Retinal pigment epithelial cell (primary cell): ENCODE results near the gene POFUT2.

Source experiments
- DNase-seq: peaks from one replicate; pipeline ENCODE4 v3.0.0-alpha.2; 2010; ENCODE audit warnings: low read depth
- H3K4me3 ChIP-seq: 2 replicates; pipeline ENCODE4 v1.5.1; 2011; ENCODE audit warnings: mild to moderate bottlenecking, low read length, control low read depth, moderate library complexity
- TF ChIP-seq, protein P1 (sequence below): conservative IDR thresholded peaks from 2 replicates; pipeline ENCODE4 v1.5.1; 2011; ENCODE audit warnings: low read depth, low read length, control low read depth, inconsistent platforms

POFUT2 gene

GRCh38 chr21:45267390-45267760 lies 20.3 kb downstream of the POFUT2 start:
- DNase-seq: no peak
- H3K4me3 ChIP-seq: no peak overlapping the region
- TF ChIP-seq, protein P1, sequence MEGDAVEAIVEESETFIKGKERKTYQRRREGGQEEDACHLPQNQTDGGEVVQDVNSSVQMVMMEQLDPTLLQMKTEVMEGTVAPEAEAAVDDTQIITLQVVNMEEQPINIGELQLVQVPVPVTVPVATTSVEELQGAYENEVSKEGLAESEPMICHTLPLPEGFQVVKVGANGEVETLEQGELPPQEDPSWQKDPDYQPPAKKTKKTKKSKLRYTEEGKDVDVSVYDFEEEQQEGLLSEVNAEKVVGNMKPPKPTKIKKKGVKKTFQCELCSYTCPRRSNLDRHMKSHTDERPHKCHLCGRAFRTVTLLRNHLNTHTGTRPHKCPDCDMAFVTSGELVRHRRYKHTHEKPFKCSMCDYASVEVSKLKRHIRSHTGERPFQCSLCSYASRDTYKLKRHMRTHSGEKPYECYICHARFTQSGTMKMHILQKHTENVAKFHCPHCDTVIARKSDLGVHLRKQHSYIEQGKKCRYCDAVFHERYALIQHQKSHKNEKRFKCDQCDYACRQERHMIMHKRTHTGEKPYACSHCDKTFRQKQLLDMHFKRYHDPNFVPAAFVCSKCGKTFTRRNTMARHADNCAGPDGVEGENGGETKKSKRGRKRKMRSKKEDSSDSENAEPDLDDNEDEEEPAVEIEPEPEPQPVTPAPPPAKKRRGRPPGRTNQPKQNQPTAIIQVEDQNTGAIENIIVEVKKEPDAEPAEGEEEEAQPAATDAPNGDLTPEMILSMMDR: no peak

GRCh38 chr21:45266518-45267389 lies 20.9 kb downstream of the POFUT2 start:
- no peak overlapping the region for H3K4me3 ChIP-seq
- TF ChIP-seq, protein P1: no peak
- no peak for DNase-seq

DNA sequence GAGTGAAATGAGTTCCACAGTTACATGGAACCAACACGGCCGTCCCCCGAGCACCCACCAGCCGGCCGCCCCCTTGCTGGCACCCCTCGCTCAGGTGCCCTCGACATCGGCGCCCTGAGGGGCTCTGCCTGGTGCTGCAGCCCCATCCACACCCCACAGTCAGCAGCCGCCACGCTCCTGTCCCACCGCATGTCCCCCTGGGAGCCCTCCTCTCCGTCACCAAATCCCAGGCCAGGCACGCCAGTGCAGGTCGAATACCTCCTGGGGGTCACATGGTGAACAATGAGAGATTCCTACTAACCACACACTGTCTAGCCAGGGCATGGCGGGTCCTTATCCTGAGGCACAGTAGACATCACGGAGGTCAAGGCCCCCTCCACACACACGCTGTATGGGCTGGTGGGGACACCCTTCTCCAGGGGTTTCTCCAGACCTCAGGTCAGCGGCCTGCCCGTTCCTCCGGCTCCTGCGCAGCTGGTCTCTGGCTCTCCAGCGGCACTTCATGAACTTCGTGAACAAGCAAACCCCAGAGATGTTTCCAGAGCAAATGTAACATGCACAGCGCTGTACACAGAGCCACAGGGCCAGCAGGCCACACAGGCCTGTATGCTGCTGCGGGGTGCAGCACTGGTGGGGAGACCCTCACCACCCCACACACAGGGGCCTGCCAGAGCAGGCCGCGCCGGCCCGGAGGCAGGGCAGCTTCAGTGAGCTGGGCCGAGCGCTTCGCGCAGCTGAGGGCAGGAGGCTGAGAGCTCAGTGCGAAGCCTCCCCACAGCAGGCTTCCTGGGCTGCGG lies 21.8 kb downstream of the POFUT2 start:
- TF ChIP-seq, protein P1: no peak
- H3K4me3 ChIP-seq: no peak overlapping the region
- DNase-seq: no peak

DNA sequence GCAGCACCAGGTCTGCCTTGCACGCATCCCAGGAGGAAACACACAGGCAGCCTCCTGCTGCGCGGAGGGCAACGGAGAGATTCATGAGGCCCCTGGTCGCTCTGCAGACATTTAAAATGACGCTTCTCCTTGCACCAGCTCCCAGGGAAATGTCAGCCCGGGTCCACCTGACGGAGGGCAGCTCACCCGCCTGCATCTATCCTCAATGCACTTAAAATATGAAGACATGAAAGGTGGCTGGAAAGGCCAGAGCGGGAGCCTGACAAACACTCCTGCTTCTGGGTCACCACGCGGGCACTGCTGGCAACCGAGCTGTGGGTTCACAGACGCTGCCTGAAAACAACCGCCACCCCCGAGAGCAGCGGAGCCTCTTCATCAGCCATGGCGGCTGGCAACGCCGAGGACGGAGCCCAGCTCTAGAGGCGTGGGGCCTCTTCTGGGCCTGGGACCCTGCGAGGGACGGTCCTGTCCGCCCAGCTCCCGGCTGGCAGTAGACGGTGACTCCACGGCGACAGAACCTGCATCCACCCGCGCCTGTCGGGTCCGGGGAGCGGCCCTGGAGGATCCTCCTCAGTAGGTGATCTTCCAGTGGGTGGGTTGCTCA lies 22.7 kb downstream of the POFUT2 start:
- H3K4me3 ChIP-seq: no peak overlapping the region
- TF ChIP-seq, protein P1: no peak
- no peak for DNase-seq

GRCh38 chr21:45264146-45264911 lies 23.4 kb downstream of the POFUT2 start:
- no peak overlapping the region for H3K4me3 ChIP-seq
- DNase-seq: no peak
- TF ChIP-seq, protein P1: no peak

DNA sequence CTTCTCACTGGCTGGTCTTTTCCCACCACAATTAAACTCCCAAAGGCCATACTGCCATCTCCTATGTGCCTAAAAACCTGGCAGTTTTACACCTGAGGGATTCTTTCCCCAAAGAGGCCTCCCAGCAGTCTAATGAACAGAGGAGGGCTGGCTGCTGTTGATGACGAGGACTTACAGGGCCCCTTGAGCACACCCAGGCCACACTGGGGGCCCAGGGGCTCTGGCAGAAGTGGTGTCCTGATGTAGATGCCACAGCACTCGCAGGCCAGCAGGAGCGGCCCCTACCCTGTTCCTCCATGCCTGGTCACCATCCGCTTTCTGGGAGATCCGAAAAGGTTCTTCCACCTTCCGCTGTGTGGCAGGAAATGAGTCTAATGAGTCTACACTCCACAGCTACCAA lies 24.2 kb downstream of the POFUT2 start:
- H3K4me3 ChIP-seq: no peak overlapping the region
- TF ChIP-seq, protein P1: no peak
- DNase-seq: no peak
